HG03196 (cell line): ENCODE results near the gene RTTN.
"Not testable (repeated sequence)": the region's sequence is repeated elsewhere in the genome, so short reads cannot be mapped to it uniquely, and the experiment has no call there.

Source experiments
- ATAC-seq: cut with Tn5 transposase; IDR thresholded peaks from one replicate; pipeline ENCODE4 v1.9.1; 2021; ENCODE audit not compliant: unreplicated experiment

Gene RTTN

DNA sequence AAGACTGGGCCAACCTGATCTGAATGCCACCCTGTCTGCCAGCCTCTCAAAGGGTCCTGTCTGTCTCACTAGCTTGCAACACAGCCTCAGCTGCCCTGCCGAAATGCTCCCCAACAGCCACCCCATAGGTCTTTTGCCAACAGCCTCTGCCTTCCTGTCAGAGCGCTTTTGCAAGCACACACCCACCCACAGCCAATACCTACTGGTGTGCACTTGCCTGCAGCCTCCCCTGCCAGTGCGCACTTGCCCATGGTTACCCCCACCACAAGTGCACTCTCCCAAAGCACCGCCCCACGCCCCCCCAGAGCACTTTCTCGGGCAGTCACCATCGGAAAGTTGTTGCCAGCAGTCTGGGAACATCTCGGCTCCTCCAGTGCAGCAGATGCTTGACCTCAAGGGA, 48.6 kb downstream of the RTTN start:
- ATAC-seq, result no peak

DNA sequence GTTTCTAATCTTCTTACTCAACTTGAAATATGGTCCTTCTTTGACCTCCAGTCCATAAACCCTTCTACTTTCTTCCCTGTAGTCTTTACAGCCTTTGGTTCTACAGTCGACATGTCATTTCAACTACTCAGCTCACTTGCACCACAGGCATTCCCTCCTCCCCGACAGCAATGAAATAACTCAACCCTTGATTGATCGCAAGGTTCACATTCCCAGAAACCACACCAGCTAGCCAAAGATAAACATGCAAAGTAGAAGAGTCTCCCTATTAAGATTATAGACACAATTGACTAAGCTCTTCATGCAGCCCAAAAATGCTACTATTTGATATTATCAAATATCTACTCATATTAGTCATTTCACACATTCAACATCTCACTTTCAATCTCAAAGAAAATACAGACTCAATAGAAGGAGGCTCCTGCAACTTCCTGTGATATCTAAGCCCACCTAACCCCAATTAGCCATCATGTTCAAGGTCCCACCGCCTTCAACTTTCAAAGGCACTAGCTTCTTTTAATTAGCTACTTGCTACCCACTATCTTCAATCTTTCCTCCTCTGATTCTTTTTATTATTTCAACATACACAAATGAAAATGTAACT, 50.8 kb downstream of the RTTN start:
- no peak for ATAC-seq

DNA sequence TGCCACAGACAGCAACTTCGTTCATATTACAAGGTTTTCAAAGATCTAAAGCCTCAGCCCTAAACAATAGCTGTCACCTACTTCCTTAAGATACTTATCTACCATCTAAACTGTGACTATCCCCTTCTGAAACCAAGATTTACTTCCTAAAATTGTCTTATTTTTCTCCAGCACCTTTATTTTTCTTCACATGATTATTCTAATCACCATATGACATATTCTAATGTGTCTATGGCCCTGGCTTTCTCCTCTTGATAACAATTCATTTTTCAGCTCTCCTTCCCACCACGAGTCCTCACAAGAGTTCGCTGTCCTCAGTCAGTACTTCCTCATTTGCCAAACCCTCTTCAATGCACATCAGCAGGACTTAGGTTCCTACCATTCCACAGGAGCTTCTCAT, 53.9 kb downstream of the RTTN start:
- no peak for ATAC-seq

DNA sequence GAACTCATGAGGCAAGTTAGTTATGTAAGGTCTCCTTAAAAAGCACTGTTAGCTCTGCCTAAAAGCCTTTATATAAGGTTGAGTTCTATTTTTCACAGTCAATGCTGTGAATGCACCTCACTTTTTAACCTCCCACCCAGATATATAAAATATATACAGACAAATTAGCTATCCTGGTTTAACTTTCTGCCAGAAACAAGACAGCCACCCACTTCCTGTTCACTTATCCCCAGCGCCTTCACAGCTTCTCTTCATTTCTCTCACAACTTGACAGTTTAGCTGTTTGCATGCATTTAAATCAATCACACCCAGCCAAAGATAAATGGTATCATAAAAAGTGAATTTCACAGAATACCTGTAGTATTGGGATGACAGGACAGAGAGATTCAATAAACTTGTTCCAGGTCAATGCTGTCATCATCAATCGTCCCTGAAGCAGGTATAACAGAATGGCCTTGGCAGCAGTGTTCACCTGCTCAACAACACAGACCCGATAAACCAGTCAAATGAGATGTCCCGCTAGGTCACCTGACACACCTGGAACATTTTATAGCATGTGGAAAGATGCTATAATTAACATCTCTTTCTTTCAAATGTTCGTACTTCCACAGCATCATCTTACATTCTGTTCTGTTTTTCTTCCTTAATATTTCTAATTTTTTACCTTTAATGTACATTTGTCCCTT, 55.7 kb downstream of the RTTN start:
- ATAC-seq, result no peak

DNA sequence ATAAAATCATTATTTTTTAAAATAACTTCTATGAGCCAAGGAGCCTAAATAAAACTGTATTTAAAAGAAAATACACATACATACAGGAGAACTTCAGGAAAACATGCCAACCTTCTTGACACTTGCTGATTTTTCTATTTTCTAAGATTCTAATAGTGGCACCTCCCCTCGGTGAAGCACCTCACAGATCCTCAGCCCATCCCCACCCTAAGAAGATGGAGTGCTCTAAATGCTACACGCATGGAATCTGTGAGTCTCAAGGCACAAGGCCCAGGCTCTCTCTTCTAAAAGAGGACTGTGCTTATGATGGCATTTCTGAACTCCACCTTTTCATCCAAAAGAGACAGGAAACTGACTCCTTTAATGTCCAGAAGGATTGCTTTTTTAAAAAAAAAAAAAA, 56.3 kb downstream of the RTTN start:
- no peak for ATAC-seq

DNA sequence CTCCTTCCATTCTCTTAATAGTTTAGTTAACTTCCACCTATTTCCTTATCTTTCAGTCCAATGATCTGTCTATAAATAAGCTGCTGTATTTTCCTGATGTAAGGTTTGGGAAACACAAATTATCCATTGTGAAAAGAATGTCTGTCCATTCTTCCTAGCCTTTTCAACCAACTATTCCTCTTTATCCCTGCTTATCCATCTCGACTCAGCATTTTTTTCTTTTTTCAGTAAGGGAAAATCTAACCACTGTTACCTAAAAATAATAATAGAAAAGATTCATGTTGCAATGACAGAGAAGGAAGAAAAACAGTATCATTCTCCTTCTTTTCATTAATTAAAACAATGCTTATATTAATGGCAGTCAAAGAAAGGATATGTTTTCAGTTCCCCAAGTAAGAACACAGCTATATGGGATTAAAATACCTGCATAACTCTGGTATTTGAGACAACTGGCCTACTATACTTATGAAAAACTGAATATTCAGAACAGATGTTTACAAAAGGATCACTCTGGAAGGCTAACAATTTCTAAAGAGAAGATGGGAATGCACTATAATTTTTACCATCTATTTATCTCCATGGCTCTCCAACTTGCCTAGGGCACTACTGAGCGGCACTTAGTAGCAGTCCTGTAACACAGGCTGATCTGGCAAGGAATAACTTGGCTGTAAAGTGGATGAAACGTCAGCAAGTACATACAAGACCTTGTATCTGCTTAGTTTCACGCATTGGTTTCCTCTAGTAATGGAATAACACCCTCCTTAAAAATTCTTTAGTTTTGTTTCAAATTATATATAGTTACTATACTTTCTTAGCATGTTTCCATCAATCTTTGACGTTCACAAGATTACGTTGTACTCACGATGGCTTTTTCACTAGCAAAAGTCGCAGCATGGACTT, 57.2 kb downstream of the RTTN start:
- ATAC-seq, result no peak

DNA sequence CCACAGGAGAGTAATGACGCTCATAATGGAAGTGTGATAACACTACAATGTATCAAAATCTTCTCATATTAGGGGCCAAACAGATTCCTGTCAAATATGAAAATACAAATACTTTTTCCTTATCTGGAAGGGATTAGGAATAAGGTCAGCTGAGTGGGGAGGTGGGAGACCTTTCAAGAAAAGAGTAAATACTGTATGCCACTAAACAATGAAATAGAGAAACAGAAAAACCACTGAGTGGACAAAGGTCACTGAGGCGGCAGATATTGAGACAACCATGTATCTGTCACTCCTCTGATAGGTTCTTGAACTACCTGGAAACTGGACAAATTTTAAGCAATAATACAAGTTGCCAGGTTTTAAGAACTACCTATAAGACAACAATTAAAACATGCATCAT, 59.3 kb downstream of the RTTN start:
- no peak for ATAC-seq

DNA sequence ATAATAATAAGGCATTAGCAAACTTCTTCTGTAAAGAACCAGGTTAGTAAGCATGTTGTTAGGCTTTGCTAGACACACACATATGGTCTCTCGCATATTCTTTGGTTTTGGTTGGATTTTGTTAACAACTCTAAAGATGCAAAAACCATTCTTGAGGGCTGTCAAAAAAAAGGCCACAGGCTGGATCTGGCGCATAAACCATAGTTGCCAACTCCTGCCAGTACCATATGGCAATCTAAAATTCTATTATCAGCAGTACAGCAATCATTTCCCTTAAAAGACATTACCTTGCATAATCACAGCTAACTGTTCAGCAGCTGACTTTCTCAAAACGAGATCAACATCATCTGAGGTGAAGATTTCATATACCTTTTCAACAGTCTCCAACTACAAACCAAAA, 63.5 kb downstream of the RTTN start:
- ATAC-seq, result no peak

DNA sequence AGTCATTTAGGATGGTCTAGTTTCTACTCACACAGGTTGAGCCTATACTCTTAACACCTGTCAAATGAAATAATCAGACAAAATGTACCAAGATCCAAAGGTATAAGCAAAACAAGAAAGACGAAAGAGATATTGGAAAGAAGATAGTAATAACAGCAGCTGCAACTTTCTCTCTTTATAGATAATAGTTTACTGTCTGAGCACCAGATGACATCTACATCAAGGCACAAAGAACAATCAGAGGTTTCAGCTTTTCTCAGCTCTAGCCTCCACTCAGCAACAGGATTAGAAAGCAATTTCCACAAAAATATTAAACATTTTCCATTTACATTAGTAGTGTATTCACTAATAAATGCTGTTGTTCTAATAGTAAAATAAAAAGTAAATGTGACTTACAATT, 66.3 kb downstream of the RTTN start:
- ATAC-seq, result no peak

DNA sequence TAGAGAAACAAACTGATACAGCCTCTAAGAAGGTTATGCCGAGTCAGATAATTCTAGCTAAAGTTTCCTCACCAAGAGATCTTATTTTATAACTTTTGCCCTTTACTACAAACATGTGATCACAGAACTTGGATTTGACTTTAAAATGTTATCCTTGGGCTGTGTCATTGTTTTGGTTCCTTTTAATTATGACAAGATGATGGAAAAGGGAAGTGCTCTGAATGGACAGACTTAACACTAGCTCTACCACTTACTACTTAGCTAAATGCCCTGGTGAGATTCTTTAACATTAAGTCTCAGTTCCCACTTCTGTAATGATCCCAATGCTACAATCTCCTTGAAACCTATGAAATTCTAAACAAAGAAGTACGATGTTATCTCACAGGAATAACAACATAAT, 69.9 kb downstream of the RTTN start:
- no peak for ATAC-seq

DNA sequence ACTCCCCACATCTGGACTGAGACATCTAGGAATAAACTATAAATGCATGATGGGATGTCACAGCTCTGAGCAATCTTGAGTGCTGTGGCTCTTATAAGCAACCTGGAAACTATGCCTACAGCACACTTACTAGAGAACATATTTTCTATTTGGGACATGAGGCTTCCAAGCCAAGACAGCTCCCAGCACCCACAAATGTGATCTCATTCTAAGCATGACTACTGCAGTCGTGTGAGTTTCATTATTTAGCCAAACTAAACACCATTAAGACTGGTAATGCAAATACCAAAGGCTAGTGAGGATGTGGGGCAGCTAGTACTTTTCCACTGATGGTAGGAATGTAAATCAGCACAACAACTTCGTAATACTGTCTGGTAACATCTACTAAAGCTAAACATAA, 72.5 kb downstream of the RTTN start:
- ATAC-seq, result no peak

DNA sequence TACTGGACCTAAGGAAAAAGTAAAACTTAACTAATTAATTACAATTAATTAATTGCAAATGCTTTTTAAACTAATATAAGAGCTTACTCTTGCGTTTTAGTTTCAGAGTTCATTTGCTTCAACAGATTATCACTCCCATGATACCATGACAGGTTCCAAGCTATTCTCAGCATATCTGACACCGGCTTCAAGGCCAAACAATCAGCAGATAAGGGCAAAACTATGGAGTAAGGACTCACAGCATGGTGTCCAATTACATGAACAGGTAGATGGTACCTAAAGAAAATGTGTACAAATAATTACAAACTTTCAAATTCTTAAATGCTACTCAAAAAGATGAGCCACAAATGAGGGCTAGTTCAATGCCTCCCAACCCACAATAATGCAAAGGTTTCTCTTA, 77.2 kb downstream of the RTTN start:
- no peak for ATAC-seq

DNA sequence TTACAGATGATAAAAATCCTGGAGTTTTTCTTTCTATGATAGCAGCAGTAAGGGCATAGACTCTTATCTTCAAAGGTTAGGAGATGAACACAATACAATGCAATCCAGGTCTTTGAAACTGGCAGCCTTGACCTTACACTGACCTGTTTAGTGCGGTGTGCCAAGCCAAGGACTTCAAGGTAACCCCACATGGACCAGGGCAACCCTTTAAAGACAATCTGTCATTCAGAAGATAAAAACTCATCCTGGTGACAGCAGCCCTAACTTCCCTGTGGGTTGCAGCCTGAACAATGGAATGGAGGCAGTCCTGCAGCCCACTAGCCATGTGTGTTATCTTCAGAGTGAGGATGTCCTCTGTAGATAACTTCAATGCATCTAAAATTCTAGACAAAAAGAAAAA, 78.1 kb downstream of the RTTN start:
- no peak for ATAC-seq

DNA sequence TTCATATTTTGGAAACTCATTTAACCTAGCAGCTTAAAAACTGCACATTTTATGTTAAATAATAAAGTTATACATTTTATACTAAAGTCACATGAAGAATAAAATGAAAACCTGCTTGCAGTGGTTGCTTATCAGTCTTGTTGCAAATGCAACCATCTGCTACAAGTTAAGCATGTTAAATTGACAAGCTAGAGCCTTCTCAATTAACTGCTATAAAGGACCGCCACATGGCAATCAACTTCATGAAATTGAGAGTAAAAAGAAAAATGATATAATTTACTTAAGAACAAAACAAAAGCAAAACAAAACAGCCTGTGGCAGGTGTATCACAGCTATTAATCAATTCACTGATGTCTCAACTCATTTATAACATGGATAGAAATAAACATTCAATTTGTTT, 78.7 kb downstream of the RTTN start:
- no peak for ATAC-seq

DNA sequence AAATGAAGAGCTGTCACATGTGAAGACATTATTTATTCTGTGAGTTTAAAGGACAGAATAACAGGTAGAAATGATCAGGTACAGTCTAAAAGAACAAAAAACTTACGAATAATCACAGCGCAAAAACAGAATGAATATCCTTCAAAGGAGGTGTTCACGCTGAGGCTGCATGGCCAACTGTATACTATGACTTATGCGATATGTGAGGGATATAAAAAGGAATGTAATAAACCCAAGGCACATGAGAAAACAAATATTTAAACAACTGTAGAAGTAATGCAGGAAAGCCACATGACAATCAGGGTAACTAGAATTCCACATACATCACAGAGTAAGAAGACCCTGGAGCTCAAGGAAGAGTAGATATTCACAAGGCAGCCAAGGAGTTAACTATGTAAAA, 81.3 kb downstream of the RTTN start:
- no peak for ATAC-seq

DNA sequence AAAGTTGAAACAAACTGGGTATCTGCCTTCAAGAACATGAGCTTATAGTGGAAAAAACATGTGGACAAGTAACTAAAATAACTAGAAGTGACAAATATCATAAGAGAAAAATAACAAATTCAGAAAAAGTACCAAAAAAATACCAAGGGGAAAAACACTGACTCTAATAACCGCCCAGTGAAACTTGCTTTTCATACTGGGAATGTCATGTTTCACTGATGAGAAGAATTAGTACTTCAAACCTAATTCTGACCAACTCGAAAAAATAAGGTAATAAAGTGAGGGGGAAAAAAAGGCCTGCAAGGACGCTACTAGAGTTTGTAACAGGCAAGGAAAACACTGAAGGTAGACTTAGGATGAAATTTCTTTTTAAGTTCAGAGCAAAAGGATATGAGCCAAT, 83.6 kb downstream of the RTTN start:
- no peak for ATAC-seq

DNA sequence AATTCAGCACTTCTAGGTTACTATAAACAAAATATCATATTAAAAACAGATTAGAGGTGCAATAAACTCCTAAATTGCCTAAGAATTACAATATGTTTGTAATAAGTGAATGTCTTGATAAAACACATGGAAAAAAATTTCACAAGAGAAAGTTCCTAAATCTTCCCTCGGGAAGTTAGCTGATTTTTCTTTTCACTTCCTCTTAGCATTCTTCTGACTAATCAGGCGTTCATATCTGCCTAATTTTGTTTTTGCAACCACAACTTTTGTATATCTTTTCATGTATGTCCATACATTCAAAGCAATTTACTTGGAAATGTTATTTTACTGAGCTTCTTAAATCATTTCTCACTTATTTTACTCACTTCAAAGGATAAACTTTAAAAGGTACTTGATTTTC, 88.5 kb downstream of the RTTN start:
- no peak for ATAC-seq

DNA sequence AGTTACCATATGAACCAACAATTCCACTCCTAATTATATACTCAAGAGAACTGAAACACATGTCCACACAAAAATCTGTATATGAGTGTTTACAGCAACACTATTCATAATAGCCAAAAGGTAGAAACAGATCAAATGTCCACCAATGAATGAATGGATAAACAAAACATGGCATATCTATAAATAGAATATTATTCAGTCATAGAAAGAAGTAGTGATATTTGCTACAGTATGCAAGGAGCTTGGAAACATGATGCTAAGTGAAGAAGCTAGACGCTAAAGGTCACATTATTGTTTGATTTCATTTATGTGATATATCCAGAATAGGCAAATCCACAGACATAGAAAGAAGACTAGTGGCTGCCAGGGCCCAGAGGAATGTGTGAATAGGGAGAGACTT, 92.0 kb downstream of the RTTN start:
- no peak for ATAC-seq

DNA sequence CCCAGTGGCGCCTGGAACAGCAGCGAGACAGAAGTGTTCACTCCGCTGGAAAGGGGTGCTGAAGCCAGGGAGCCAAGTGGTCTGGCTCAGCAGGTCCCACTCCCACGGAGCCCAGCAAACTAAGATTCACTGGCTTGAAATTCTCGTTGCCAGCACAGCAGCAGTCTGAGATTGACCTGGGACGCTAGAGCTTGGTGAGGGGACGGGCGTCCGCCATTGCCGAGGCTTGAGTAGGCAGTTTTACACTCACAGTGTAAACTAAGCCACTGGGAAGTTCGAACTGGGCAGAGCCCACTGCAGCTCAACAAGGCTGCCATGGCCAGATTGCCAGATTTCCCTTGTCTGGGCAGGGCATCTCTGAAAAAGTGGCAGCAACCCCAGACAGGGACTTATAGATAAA, 94.8 kb downstream of the RTTN start:
- ATAC-seq, result no peak

DNA sequence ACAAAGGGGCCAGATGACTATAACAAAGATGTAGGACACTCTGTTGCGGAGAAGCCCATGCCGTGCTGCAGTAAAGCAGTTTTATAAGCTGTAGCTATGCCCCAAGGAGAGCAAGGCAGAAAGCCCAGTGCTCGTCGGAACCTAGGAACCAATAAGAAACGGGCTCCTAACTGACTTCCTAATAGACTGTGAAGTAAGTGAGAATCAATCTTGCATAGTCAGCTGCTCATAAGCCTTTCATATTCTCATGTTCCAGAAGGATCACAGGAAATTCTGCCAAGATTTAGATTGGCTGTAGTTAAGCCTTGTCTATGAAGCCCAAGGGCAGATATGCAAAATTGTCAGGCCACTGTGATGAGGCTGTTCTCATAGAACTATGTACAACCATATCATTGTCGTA, 98.4 kb downstream of the RTTN start:
- ATAC-seq, result no peak

DNA sequence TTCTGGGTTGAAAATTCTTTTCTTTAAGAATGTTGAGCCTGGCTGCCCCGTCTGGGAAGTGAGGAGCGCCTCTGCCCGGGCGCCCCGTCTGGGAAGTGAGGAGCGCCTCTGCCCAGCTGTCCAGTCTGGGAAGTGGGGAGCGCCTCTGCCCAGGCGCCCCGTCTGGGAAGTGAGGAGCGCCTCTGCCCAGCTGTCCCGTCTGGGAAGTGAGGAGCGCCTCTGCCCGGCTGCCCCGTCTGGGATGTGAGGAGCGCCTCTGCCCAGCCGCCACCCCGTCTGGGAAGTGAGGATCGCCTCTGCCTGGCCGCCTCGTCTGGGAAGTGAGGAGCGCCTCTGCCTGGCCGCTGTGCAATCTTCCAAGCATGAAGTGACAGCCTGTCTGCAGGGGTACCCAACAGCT, 102.6 kb downstream of the RTTN start:
- not testable (repeated sequence) for ATAC-seq

DNA sequence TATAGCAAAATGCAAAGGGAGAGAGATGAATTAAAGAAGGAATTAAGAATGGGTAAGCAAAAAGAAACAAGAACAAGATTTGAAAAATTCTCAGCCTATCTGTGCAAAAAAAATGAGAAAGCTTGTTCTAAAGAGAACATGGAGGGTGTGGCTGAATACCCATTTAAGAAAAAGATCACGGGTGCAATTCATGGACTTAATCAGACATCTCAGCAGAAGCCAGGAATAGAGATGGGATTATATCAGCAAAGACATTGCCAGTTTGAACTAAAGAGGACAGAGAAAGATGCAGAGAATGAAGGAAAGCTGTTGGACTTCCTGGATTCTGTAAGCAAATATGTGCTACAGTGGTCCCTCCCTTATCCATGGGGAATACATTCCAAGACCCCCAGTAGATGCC, 115.6 kb downstream of the RTTN start:
- no peak for ATAC-seq
